GM21717 (cell line): ENCODE results near the gene CDH13.

Experiments
- ATAC-seq: cut with Tn5 transposase; IDR thresholded peaks from one replicate; pipeline ENCODE4 v1.9.1; 2021; ENCODE audit warnings: mild to moderate bottlenecking, moderate library complexity; ENCODE audit not compliant: unreplicated experiment

CDH13 gene

GRCh38 chr16:83581994-83582747, 955.4 kb downstream of the CDH13 start:
- ATAC-seq, result no peak

DNA sequence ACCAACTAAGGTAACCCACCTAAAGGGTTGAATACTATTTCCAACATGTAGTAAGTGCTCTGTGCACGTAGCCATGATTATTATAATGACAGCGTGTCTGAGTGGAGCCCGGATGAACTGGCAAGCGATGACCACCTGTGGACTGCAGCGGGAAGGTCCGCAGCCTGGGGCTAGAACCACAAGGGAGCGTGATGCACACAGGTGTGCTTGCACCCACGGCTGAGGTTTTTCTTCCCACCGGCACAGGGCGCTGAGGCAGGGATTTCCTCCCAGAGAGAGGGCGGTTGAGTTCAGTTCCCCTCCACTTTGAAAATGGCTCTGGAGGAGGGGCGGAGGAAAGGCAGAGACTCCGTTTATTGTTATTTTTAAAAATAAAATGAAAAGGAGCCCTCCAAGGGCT, 959.3 kb downstream of the CDH13 start:
- no peak for ATAC-seq

- ATAC-seq, result no peak
Measured at GRCh38 chr16:83586461-83587200, 959.9 kb downstream of the CDH13 start.

GRCh38 chr16:83587201-83587600, 960.4 kb downstream of the CDH13 start:
- ATAC-seq, result no peak

DNA sequence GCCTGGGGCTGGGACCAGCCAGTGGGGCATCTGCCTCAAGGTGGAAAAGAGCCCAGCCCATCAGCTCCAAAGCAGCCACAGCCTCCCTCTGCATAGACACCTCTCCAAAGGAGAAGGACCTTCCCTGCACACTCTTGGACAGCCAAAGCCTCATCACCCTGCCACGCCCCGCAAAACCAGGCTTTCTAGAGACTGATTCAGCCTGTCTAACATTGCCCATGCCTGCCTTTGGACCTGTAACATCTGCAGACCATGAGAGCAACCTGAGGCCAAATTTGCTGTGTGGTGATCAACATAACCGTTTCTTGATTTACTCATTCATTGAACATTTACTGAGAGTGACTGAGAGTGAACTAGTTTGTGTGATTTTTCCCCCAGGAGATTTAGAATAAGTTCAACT, 961.3 kb downstream of the CDH13 start:
- no peak for ATAC-seq

DNA sequence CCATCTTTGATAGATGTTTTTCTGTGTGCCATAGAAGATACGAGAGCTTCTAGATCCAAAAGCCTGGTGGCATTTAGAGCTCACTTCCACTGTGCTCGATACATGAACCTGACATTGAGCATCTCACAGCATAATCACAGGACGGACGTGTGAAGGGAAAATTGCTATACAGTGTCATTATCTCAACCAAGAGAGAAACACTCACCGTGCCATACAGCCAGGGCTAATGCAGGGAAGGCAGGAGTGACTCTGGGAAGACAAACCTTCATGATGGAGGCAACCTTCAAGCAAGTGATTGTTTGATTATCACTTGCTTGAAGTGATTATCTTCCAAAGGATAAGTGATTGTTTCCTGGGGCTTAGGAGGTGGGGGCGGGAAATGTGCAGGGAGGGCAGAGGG, 962.8 kb downstream of the CDH13 start:
- ATAC-seq, result no peak

GRCh38 chr16:83592778-83593177, 966.0 kb downstream of the CDH13 start:
- ATAC-seq, result no peak

DNA sequence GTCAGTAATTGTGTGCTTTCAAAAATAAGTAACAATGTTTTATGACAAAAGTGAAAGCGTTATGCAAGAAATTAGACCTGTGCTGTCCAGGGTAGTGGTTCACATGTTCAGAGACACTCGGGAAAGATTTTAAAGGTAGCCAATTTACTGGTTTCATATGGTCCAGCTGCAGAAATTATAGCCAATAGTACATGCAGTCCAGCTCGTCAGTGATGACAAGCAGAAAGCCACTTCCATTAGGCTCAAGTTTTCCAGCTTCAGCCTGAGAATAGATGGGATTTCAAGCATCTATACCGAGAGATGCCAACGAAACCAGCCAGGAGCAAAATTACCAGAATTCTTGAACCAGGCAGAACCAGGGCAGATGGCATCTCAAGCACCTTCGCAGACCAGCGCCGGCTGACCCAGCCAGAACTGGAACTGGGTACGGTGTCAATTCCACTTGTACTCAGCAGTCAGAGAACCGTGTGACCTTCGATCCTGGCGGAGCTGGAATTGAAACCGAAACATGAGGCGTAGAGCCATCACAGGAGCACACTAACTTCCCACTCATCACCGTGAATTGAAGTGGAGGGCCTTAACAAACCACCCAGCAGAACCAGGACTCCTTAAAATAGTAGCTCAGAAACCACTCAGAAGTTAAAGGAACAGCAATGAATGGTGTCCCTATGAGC, 973.2 kb downstream of the CDH13 start:
- no peak for ATAC-seq

DNA sequence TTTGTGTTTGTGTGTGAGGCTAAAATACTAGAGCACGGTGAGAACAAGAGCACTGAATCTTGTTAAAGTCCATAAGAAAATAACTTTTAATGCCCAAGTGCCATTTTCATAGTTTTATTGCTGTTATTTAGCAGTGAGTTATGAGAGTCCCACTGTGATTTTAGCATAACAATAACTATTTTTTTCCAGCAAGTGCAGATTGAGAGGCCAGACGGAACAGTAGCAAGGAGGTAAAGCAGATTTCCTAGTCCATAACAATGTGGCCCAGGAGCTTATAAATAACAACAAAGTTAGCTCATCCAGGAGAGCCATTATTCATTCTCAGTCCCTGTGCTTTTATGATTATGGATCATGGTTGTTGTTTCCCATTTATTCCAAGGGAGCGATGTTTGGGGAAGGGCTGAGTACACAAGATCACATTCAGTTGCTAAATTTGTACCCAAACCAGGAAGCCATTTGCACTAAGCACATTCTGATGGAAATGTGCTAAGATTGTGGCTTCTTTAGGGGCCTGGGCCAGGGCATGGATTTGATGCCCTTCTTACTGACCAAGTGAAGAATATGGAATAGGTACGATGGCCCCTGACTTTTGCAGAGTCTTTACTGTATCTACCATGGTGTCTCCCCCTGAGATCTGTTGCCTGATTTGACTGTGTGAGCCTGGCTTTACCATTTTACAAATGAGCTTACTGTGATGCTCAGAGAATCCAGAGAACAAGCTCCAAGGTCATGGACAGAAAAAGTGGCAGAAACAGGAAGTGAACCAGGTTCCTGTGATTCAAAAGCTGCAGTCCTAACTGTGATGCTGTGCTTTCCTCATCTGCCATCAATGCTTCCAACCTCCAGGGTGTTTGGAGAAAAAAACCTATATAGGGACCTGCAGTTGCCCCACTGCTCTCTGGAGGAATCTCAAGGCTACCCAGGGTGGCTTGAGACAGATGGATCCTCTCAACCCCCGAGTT, 976.3 kb downstream of the CDH13 start:
- ATAC-seq, result no peak

DNA sequence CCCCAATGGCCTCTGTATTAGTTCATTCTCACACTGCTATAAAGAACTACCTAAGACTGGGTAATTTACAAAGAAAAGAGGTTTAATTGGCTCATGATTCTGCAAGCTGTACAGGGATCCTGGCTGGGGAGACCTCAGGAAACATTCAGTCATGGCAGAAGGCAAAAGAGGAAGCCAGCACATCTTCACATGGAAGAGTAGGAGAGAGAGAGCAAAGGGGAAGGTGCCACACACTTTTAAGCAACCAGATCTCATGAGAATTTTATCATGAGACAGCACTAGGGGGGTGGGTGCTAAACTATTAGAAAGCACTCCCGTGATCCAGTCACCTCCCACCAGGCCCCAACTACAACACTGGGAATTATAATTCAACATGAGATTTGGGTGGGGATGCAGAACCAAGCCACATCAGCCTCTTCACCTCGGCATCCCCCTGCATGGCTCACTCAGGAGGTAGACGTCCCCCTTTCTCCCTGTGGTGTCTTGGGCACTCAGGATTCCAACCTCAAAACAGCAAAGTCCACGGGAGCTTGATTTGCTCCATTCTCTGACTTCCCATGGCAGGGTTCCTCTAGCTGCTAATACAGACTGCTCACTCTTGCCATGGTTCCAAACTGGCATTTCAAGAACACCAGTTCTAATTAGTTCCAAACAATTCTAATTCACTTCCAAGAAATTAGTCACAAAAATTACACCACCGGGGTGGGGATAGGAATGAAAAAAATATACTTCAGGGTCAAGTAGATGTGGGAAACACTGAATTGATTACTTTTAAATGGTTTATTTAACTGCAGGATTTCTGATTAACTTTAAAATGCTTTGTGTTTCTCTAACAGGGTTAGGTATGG, 977.2 kb downstream of the CDH13 start:
- no peak for ATAC-seq

- no peak for ATAC-seq
Measured at GRCh38 chr16:83606486-83607030, 979.8 kb downstream of the CDH13 start.

- no peak for ATAC-seq
Measured at GRCh38 chr16:83609178-83609577, 982.4 kb downstream of the CDH13 start.

GRCh38 chr16:83615141-83615952, 988.6 kb downstream of the CDH13 start:
- no peak for ATAC-seq

- ATAC-seq, result no peak
Measured at GRCh38 chr16:83615953-83616350, 989.2 kb downstream of the CDH13 start.

GRCh38 chr16:83619381-83620150, 992.8 kb downstream of the CDH13 start:
- no peak for ATAC-seq

GRCh38 chr16:83622010-83622409, 995.2 kb downstream of the CDH13 start:
- no peak for ATAC-seq

DNA sequence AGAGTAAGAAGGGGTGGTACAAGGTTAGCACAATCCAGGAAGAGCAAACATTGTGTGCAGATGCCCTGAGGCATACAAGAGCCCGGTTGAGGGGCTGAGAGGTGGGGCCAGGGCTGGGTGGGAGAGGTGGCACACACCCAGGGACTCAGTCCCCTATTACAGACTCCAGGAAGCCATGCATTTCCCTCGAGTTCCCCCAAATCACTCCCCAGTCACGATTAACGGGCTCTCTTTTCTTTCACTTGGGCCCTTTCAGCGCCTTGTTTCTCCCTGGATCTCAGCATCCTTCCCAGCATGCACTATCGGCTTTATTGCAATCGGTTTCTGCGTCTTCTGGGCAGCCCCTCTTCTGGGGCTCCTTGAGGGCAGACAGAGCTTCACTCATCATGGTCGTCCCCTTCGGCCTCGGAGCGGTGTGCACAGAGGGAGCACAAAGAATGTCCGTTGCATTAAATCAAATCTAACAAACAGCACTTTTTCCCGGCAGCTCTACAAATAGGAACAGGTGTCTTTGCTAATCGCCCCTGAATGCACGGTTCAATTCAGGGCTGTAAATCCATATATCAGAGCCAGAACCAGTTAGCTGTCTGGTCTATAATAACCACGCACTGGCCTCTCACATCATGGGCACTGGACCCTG, 996.4 kb downstream of the CDH13 start:
- ATAC-seq, result no peak
